HEK293 (cell line): Measurements from ENCODE around the gene TEX9.

Experiments
- ZNF274 ChIP-seq, 2 experiments: fragments of 200-500 bp in 1 of 2; fragments of 450-650 bp in 1 of 2; sonication (Bioruptor generic) in 1 of 2; formaldehyde crosslinking in 1 of 2; IDR thresholded peaks; 2 replicates each; pipeline versions ENCODE4 v1.5.1 to v1.6.1; 2014 to 2016; ENCODE audit warnings: borderline replicate concordance in 1 of 2, inconsistent platforms in 1 of 2, low read length in 1 of 2, missing biosample characterization in 1 of 2, missing genetic modification characterization in 1 of 2
- ZNF510 ChIP-seq: fragments of 450-650 bp; formaldehyde crosslinking; IDR thresholded peaks from 2 replicates; pipeline ENCODE4 v1.5.1; 2018; ENCODE audit warnings: mild to moderate bottlenecking, missing genetic modification characterization, missing biosample characterization; ENCODE audit not compliant: insufficient replicate concordance
- ZNF76 ChIP-seq: fragments of 450-650 bp; formaldehyde crosslinking; IDR thresholded peaks from 2 replicates; pipeline ENCODE4; 2016; ENCODE audit warnings: low read depth, missing biosample characterization, missing genetic modification characterization, borderline replicate concordance
- TF ChIP-seq, protein P1 (sequence below): fragments of 450-650 bp; formaldehyde crosslinking; IDR thresholded peaks from 2 replicates; pipeline ENCODE4 v1.5.1; 2016; ENCODE audit warnings: missing biosample characterization, missing genetic modification characterization
- TF ChIP-seq, protein P2 (sequence below): fragments of 450-650 bp; formaldehyde crosslinking; IDR thresholded peaks from 2 replicates; pipeline ENCODE4 v1.5.1; 2016; ENCODE audit warnings: missing biosample characterization, missing genetic modification characterization

DNA sequence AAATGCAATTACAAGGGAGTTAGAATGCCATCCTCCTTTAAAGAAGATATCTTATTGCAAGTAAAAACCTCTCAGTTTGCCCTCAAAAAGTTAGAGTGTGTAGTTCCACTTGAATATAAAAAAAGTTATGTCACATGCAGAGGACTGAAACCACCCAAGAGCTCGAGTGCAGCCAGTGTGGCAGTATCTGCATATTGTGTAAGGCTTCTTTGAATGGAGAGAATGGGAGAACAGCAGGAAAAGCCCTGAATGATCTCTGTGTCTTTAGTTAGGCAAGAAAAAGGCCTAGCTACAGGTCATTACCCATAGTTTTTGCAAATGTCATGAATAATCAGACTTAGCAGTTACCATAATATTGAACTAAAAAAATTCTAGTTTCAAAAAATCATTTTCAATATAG is 13.9 kb upstream of the TEX9 start:
- TF ChIP-seq ZNF274 (IDR thresholded peaks at IDR 0.05; ENCODE audit: low read length) (no peak), ZNF274 (tag by site-specific recombination; IDR thresholded peaks at IDR 0.05; ENCODE audit: borderline replicate concordance) (no peak), ZNF510 (tag by site-specific recombination) (no peak), ZNF76 (tag by site-specific recombination) (no peak)
- TF ChIP-seq, protein P1, sequence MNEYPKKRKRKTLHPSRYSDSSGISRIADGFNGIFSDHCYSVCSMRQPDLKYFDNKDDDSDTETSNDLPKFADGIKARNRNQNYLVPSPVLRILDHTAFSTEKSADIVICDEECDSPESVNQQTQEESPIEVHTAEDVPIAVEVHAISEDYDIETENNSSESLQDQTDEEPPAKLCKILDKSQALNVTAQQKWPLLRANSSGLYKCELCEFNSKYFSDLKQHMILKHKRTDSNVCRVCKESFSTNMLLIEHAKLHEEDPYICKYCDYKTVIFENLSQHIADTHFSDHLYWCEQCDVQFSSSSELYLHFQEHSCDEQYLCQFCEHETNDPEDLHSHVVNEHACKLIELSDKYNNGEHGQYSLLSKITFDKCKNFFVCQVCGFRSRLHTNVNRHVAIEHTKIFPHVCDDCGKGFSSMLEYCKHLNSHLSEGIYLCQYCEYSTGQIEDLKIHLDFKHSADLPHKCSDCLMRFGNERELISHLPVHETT (tag by site-specific recombination), result no peak
- TF ChIP-seq, protein P2, sequence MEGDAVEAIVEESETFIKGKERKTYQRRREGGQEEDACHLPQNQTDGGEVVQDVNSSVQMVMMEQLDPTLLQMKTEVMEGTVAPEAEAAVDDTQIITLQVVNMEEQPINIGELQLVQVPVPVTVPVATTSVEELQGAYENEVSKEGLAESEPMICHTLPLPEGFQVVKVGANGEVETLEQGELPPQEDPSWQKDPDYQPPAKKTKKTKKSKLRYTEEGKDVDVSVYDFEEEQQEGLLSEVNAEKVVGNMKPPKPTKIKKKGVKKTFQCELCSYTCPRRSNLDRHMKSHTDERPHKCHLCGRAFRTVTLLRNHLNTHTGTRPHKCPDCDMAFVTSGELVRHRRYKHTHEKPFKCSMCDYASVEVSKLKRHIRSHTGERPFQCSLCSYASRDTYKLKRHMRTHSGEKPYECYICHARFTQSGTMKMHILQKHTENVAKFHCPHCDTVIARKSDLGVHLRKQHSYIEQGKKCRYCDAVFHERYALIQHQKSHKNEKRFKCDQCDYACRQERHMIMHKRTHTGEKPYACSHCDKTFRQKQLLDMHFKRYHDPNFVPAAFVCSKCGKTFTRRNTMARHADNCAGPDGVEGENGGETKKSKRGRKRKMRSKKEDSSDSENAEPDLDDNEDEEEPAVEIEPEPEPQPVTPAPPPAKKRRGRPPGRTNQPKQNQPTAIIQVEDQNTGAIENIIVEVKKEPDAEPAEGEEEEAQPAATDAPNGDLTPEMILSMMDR (tag by site-specific recombination), result no peak
